ENCODE data around the gene ZNF157. TPM values are rescaled to one million over a fixed set of nuclear protein-coding genes. Genes with fewer than 3 reads are reported as not detected.

The ZNF157 gene
- total and polyA plus RNA-seq, 3 donors from 2014 or later = 0.51 to 0.68 (median 0.63) TPM

DNA sequence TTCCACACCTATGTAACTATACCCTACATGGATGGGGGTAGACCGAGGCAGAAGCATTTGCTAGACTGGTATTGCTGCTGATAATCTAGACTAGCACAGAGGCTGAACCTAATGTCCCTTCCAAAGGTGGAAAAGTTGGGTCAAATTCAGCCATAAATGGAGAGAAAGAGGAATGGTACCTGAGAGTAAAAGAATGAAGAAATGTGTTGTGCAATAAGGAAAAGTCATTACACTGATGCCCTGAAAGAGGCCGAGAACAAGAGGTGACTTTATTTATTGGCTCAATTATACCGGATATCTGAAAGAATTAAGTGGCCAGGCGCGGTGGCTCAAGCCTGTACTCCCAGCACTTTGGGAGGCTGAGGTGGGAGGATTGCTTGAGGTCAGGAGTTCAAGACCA lies 60.5 kb downstream of the ZNF157 start:
- TF ChIP-seq, protein P1, sequence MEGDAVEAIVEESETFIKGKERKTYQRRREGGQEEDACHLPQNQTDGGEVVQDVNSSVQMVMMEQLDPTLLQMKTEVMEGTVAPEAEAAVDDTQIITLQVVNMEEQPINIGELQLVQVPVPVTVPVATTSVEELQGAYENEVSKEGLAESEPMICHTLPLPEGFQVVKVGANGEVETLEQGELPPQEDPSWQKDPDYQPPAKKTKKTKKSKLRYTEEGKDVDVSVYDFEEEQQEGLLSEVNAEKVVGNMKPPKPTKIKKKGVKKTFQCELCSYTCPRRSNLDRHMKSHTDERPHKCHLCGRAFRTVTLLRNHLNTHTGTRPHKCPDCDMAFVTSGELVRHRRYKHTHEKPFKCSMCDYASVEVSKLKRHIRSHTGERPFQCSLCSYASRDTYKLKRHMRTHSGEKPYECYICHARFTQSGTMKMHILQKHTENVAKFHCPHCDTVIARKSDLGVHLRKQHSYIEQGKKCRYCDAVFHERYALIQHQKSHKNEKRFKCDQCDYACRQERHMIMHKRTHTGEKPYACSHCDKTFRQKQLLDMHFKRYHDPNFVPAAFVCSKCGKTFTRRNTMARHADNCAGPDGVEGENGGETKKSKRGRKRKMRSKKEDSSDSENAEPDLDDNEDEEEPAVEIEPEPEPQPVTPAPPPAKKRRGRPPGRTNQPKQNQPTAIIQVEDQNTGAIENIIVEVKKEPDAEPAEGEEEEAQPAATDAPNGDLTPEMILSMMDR (IDR thresholded peaks at IDR 0.05) = no peak
- TF ChIP-seq POLR2A (IDR thresholded peaks at IDR 0.05) = no peak
- WGBS, 2 donors = 76 to 87% methylated on average over 2 to 5 of the region's 5 CpGs
- no peaks in the 10 kb centered on the region for H3K9me3 ChIP-seq
- DNase-seq = no peak
- H3K27ac ChIP-seq = no peak overlapping the region
- no peaks in the 10 kb centered on the region for H3K27me3 ChIP-seq
- H3K36me3 ChIP-seq (ENCODE audit: low read depth, missing control alignments) = no peaks in the 10 kb centered on the region
- intact Hi-C loops (cut with DNase I; ENCODE audit: low total_unique reads) = no loop called here
- no peaks in the 10 kb centered on the region for H3K4me1 ChIP-seq
- H3K4me3 ChIP-seq = no peak overlapping the region

DNA sequence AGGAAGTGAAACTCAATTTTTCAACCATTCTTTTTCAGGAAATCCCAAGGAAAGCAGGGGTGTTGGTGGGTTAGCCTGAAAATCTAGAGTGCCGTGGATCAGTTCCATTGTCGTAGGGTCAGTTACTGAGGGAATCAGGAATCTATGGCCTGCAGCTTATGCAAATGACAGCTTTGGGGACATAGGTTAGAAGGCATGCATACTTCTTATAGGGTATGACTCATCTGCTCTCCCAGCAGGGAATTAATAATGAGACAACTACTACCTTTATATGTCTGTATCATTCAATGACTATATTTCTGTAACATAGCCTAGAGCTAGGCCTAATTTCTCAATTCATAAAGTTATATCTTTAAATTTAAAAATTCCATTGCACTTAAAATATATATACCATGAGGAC lies 76.1 kb downstream of the ZNF157 start:
- 93 to 96% methylated on average over 2 of the region's 2 CpGs for WGBS, 2 donors
- Histone ChIP-seq H3K27ac (no peak overlapping the region), H3K9me3 (no peaks in the 10 kb centered on the region), H3K4me1 (no peaks in the 10 kb centered on the region), H3K27me3 (no peaks in the 10 kb centered on the region), H3K4me3 (no peak overlapping the region), H3K36me3 (ENCODE audit: low read depth, missing control alignments) (no peaks in the 10 kb centered on the region)
- TF ChIP-seq POLR2A (IDR thresholded peaks at IDR 0.05) = no peak
- TF ChIP-seq, protein P1 (IDR thresholded peaks at IDR 0.05) = no peak
- DNase-seq = no peak
- intact Hi-C loops (cut with DNase I; ENCODE audit: low total_unique reads) = no loop called here

DNA sequence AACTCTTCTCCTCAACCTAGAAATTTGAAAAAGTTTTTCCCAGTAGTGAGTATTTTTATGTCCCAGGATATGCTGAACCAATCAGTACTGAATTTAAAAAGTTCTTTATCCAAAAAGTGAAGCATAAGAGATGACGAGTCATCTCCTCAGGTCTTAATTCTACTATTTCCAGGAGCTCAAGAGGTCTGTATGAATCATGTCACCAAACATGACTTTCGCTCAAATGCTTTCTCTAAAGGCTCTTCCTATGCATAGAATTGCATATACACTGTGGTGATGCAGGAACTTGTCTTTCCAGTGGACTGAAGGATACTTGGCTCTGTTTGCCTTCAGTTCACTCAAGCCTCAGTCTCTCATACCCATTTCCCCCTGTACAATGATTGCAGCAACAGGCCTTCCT lies 76.6 kb downstream of the ZNF157 start:
- 96 to 100% methylated on average over 2 of the region's 2 CpGs for WGBS, 2 donors
- no peak overlapping the region for H3K4me3 ChIP-seq
- no peaks in the 10 kb centered on the region for H3K36me3 ChIP-seq (ENCODE audit: low read depth, missing control alignments)
- H3K4me1 ChIP-seq = no peaks in the 10 kb centered on the region
- no peak overlapping the region for H3K27ac ChIP-seq
- intact Hi-C loops (cut with DNase I; ENCODE audit: low total_unique reads) = no loop called here
- TF ChIP-seq, protein P1 (IDR thresholded peaks at IDR 0.05) = no peak
- TF ChIP-seq POLR2A (IDR thresholded peaks at IDR 0.05) = no peak
- H3K27me3 ChIP-seq = no peaks in the 10 kb centered on the region
- H3K9me3 ChIP-seq = no peaks in the 10 kb centered on the region
- DNase-seq = no peak

DNA sequence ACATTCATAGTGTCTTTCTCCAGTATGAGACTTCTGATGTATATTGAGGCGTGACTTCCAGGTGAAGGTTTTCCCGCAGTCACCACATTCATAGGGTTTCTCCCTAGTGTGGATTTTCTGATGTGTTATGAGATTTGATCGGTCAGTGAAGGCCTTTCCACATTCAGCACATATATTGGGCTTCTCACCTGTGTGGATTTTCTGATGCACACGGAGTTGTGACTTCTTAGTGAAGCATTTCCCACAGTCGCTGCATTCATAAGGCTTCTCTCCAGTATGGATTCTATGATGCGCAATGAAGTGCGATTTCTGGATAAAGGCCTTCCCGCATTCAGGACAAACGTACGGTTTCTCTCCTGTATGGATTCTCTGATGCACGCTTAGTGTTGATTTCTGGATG lies 77.2 kb downstream of the ZNF157 start:
- no peak overlapping the region for H3K4me3 ChIP-seq
- intact Hi-C loops (cut with DNase I; ENCODE audit: low total_unique reads) = no loop called here

More for the DNA sequence above, 77.2 kb downstream of the ZNF157 start:
- Histone ChIP-seq H3K36me3 (ENCODE audit: low read depth, missing control alignments) (no peaks in the 10 kb centered on the region), H3K27me3 (no peaks in the 10 kb centered on the region), H3K4me1 (no peaks in the 10 kb centered on the region), H3K27ac (no peak overlapping the region), H3K9me3 (no peaks in the 10 kb centered on the region)
- no peak for DNase-seq
- WGBS, 2 donors = 95 to 96% methylated on average over 11 of the region's 11 CpGs
- TF ChIP-seq, protein P1 (IDR thresholded peaks at IDR 0.05) = no peak
- TF ChIP-seq POLR2A (IDR thresholded peaks at IDR 0.05) = no peak
